SU-DHL-6 (cell line): ENCODE results near the gene NCAM2.

ENCODE experiments used
- EZH2phosphoT487 ChIP-seq: fragments of 200-600 bp; sonication (generic), shearing (Covaris generic); conservative IDR thresholded peaks from 2 replicates; pipeline ENCODE4 v1.6.1; 2018; ENCODE audit warnings: mild to moderate bottlenecking, antibody characterized with exemption, low read length, moderate library complexity, mixed read lengths
- TF ChIP-seq, protein P1 (sequence below): fragments of 200-600 bp; sonication (generic); IDR thresholded peaks from one replicate; pipeline ENCODE4 v1.5.1; 2017; ENCODE audit warnings: antibody characterized with exemption, mild to moderate bottlenecking, low read length, moderate library complexity; ENCODE audit not compliant: insufficient read depth, poor library complexity, severe bottlenecking

DNA sequence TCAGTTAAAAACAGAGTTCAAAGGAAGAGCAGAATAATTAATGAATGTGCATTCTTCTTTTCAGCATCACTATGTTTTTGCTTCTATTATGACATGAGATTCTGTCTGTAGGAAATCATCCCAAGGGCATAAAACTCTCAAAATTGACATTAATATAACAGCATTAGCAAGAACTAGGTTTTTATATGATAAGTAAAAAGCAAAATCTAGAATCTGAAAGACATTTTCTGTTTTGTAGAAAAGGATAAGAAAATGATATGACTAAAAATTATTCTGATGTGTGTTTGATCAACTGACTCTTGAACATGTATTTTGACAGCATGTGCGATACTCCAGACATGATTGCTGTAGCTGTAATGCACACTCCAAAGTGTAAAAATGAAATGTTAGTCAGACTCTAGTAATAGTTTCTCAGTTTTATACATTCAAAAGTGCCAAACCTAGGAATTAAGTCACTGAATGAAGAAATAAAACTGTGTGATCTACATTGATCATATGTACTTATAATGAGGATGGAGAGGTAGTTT lies 197.3 kb downstream of the NCAM2 start:
- TF ChIP-seq, protein P1, sequence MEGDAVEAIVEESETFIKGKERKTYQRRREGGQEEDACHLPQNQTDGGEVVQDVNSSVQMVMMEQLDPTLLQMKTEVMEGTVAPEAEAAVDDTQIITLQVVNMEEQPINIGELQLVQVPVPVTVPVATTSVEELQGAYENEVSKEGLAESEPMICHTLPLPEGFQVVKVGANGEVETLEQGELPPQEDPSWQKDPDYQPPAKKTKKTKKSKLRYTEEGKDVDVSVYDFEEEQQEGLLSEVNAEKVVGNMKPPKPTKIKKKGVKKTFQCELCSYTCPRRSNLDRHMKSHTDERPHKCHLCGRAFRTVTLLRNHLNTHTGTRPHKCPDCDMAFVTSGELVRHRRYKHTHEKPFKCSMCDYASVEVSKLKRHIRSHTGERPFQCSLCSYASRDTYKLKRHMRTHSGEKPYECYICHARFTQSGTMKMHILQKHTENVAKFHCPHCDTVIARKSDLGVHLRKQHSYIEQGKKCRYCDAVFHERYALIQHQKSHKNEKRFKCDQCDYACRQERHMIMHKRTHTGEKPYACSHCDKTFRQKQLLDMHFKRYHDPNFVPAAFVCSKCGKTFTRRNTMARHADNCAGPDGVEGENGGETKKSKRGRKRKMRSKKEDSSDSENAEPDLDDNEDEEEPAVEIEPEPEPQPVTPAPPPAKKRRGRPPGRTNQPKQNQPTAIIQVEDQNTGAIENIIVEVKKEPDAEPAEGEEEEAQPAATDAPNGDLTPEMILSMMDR: no peak
- no peak for TF ChIP-seq EZH2phosphoT487
